HG03457 (cell line): ENCODE measurements around the gene NELFE.
"Not testable (repeated sequence)": the region's sequence is repeated elsewhere in the genome, so short reads cannot be mapped to it uniquely, and the experiment has no call there.

ENCODE experiments used
- ATAC-seq: cut with Tn5 transposase; IDR thresholded peaks from one replicate; pipeline ENCODE4 v1.9.1; 2021; ENCODE audit warnings: moderate number of reproducible peaks; ENCODE audit not compliant: unreplicated experiment

The NELFE gene

DNA sequence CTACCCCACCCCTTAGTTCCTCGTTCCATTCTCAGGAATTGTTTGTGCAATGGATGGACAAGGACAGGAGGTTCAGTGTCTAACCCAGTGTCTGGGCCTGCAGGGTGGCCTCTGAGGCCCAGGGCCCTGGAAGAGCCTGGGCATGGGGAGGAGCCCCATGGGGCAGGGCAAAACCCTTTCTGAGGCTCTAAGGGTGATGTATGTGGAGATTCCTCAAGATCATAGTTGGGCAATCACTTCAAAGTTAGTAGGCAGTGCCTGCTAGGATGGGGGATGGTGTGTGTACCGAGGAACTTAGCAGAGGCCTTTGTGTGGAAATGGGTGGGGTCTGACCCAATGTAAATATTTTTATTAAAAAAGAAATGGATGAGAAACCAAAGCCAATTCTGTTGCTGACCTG, 38.0 kb downstream of the NELFE start:
- ATAC-seq = no peak

DNA sequence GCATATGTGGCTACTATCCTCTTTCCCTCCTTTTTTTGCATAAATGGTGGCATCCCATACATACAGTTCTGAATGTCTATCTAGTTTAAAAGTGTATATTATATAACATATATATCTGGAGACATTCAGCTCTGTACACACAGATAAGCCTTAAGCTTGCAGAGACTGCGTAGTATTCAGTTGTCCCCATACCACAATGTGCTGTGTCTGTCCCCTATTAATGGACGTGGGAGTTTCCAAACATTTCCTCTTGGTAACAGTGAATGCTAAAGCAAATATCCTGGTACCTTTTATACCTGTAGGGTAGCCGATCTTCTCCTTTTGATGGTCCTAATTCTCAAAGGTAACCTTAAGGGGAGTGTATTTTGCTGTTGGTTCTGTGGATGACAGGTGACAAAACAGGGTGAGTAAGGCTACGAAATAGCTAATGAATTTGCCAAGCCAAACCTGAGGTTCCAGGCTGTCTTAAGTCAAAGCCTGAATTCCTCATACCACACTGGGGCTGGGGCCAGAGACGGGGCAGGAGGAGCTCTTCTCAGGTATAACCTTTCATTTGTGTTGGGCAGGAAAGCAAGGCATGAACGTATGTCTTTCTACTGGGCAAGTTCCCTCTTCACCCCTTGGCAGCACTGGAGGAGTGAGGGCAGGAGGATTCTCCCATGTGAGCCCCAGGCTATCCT, 39.0 kb downstream of the NELFE start:
- no peak for ATAC-seq

DNA sequence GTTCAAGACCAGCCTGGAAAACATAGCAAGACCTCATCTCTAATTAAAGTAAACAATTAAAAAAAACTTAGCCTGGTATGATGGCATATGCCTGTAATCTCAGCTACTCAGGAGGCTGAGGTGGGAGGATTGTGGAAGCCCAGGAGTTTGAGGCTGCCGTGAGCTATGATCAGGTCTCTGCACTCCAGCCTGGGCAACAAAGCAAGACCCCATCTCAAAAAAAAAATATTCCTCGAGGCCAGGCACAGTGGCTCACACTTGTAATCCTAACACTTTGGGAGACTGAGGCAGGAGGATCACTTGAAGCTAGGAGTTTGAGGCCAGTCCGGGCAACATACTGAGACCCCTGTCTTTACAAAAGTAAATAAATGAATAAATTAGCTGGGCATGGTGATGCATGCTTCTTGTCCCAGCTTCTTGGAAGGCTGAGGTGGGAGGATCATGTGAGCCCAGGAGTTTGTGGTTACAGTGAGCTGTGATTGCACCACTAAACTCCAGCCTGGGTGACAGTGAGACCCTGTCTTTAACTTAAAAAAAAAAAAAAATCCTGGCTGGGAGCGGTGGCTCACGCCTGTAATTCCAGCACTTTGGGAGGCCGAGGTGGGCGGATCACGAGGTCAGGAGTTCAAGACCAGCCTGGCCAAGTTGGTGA, 40.6 kb downstream of the NELFE start:
- no peak for ATAC-seq

DNA sequence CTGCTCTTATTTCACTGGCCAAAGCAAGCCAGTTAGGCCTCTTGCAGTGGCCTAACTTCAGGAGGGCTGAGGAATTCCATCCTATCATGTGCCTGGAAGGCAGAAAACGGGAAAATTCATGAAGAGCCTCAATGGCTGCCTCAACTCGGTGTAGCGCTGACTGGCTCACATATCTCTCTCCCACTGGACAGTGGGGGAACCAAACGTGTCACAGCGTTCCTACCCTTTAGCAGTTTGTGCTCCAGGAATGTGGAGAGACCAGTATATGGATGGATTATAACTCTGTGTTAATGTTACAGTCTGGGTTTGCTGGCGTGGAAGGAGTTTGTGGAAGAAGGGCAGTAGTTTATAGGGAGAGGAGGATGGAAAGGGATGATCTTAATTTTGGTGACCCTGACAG, 43.0 kb downstream of the NELFE start:
- no peak for ATAC-seq

DNA sequence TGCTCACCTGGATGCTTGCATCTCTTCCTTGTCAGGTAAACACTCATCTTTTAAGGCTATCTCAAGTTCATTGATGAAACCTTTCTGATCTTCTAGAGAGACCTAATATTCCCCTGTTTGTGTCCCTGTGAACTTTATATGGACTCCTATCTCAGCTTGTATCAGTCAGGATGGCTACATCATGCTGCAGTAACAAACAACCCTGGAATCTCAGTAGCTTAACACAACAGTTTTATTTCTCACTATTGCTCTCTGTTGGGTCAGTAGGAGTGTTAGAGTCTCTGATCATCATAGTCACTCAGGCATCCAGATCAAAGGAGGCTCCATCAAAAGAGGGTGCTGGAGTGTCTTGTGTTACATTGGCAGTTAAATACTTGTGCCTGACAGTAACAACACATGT, 43.4 kb downstream of the NELFE start:
- ATAC-seq = no peak

DNA sequence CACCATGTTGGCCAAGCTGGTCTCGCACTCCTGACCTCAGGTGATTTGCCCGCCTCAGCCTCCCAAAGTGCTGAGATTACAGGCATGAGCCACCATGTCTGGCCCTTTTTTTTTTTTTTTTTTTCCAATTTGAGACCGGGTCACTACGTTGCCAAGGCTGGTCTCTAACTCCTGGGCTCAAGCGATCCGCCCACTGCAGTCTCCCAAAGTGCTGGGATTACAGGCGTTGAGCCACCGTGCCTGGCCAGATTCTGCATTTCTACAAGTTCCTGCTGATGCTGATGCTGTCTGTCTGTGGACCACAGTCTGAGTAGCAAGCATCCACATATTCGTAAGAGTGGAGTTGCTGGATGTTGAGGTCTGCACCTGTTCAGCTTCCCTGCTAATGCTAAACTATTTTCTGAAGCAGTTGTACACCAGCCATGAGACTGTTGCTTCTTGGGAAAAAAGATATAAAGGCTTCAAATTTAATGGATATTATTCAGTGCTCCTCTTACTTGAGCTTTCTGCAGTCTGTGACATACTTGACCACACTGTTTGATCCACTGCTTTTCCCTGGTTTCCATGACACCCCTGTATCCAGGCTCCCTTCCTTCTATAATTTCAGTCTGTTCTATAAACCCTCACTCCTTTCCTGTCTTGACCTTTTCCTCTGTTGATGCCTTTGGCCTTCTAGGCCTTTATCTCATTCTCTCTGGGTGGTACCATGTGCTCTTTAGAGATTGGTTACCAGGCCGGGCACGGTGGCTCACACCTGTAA, 46.8 kb downstream of the NELFE start:
- ATAC-seq = no peak

DNA sequence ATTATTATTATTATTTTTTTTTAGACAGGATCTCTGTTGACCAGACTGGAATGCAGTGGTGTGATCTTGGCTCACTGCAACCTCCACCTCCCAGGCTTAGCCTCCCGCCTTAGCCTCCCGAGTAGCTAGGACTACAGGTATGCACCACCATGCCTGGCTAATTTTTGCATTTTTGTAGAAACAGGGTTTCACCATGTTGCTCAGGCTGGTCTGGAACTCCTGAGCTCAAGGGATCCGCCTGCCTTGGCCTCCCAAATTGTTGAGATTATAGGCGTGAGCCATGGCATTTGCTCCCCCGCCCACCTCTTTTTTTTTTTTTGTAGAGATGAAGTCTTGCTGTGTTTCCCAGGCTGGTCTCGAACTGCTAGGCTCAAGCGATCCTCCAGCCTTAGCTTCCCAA, 49.5 kb downstream of the NELFE start:
- ATAC-seq = not testable (repeated sequence)

DNA sequence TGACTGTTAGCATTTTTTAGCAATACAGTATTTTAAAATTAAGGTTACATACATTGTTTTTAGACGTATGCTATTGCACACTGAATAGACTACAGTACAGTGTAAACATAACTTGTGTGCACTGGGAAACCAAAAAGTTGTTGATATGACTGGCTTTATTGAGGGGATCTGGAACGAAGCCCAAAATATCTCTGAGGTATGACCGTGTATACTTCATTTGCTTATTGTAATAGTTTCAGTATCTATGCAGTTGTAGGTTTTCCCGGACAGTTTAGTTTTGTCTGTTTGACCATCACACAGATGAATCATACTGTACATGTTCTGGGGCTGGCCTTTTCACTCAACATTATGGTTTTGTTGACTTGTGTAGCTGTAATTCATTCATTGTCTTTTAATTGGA, 50.0 kb downstream of the NELFE start:
- ATAC-seq = peak; percentile 60

DNA sequence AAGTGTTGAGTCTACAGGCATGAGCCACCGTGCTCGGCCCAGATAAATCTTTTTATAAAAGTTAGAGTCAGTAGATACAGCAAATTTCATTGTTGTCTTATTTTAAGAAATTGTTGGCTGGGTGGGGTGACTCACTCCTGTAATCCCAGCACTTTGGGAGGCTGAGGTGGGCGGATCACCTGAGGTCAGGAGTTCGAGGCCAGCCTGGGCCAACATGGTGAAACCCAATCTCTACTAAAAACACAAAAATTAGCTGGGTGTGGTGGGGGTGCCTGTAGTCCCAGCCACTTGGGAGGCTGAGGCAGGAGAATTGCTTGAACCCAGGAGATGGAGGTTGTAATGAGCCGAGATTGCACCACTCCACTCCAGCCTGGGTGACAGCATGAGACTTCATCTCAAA, 50.5 kb downstream of the NELFE start:
- ATAC-seq = not testable (repeated sequence)

DNA sequence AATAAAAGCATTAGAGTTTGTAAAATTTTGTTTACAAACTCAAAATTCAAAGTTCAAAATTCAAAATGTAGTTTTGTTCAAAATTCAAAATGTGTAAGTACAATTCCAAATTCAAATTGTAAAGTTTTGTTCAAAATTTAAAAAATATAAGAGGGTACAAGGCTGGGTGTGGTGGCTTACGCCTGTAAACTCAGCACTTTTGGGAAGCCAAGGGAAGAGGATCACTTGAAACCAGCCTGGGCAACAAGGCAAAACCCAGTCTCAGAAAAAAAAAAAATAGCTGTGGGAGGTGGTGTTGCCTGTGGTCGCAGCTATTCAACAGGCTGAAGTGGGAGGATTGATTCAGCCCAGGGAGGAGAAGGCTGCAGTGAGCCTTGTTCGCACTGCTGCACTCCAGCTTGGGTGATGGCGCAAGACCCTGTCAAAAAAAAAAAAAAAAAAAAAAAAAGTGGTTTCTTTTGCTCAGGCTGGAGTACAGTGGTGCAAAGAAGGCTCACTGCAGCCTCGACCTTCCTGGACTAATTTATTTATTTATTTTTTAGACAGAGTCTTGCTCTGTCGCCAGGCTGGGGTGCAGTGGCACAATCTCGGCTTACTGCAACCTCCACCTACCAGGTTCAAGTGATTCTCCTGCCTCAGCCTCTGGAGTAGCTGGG, 51.5 kb downstream of the NELFE start:
- no peak for ATAC-seq

DNA sequence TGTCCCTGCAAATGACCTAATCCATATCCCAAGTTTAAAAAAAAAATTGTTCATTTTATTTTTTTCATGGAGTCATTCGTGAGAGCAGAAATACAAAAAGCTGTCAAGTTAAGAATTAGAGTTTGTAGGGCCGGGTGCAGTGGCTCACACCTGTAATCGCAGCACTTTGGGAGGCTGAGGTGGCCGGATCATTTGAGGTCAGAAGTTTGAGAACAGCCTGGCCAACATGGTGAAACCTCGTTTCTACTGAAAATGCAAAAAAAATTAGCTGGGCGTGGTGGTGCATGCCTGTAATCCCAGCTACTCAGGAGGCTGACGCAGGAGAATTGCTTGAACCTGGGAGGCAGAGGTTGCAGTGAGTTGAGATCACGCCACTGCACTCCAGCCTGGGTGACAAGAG, 52.0 kb downstream of the NELFE start:
- not testable (repeated sequence) for ATAC-seq

DNA sequence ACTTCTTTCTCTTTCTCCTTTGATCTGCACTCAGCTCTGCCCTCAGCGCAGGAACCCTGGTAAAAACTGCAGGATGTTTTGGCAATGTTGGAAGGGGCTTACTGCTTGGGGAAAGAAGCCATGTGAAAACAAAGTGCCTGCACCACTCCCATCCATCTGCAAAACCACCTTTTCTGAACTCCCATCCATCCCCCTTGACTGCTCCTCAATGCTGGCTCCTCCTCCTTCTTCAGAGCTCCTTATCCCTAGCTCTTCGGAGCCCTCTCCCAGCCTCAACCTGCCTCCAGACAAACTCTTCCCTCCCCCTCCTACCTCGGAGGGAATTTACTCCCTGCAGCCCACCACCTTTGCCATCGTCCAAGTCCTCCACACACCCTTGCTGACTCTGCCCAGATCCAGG, 52.6 kb downstream of the NELFE start:
- ATAC-seq = no peak

DNA sequence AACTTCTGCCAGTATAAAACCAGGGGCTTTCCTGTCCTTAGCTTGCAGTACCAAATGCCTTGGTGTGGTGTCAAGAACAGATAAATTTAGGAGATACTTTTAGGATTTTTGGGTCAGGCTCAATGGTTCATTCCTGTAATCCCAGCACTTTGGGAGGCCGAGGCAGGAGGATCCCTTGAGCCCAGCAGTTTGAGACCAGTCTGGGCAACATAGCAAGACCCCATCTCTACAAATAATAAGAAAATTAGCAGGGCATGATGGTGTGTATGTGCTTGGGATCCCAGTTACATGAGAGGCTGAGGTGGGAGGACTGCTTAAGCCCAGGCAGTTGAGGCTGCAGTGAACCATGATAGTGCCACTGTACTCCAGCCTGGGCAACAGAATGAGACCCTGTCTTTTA, 53.7 kb downstream of the NELFE start:
- no peak for ATAC-seq

DNA sequence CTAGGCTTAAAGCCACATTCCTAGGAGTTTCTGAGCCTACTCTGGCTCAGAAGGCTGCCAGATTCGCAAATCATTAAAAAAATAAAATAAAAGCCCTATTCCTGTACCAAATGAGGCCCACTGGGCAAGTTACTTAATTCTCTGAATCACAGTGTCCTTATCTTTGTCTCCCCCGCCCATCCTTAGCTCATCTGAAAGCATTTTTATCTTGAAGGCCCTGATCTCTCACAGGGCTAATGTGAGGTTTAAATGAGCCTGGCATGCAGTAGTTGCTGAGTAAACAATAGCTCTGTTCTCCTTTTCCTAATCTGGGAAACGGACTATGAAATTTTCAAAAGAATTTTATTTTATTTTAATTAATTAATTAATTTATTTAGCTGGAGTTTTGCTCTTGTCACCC, 54.8 kb downstream of the NELFE start:
- no peak for ATAC-seq
